ENCODE measurements around the gene SLC35F2.
A peak's percentile ranks its signal among the peaks of the same experiment; 100 is the strongest.

SLC35F2 gene

DNA sequence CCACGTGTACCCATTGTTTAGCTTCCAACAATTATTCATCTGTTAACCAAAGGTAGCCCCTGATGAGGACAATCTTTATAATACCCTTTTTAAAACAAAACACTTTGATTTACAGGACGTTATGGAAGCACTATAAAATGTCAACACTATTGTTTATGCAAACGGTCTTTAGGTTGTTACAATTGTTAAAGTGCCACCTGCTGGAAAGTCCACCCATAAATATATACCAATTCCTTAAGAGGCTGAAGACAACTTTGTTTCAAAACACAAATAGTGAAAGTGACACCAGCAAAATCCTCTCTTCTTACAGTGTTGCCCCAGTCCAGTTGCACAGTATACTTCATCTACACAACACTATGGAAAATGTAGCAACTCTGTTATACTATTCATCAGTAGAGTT, 77.8 kb downstream of the SLC35F2 start:
- H2BK120ac ChIP-seq (ENCODE audit: insufficient read depth, low read length, poor library complexity) = no peak overlapping the region
- H3K9me3 ChIP-seq (ENCODE audit: insufficient read depth, low read depth, low read length) = no peaks in the 10 kb centered on the region
- no peaks in the 10 kb centered on the region for H3K79me1 ChIP-seq (ENCODE audit: low read length)
- H4K91ac ChIP-seq (ENCODE audit: low read depth, low read length) = no peak overlapping the region
- no CpG with 5 or more reads among the region's 3 CpGs for WGBS (ENCODE audit: extremely low coverage, insufficient coverage, insufficient read length)
- peak in 1 of 2 donors; percentile 12 for DNase-seq
- no peak overlapping the region for H3K9ac ChIP-seq (ENCODE audit: low read length)
- no peak overlapping the region for H4K8ac ChIP-seq (ENCODE audit: low read depth, low read length)
- no peak overlapping the region for H3K18ac ChIP-seq (ENCODE audit: low read length)
- H3K36me3 ChIP-seq (ENCODE audit: control insufficient read depth in 1 of 2, insufficient read depth in 2 of 2, low read length in 2 of 2) = no peaks in the 10 kb centered on the region
- no peak overlapping the region for H2BK12ac ChIP-seq (ENCODE audit: low read length)
- H3K4ac ChIP-seq (ENCODE audit: low read depth, low read length) = no peak overlapping the region
- no peak overlapping the region for H2BK5ac ChIP-seq (ENCODE audit: low read depth, low read length, poor library complexity)
- no peaks in the 10 kb centered on the region for H3K79me2 ChIP-seq (ENCODE audit: control insufficient read depth, insufficient read depth, low read length, poor library complexity)
- peak overlapping the region; percentile 52 for H3K27ac ChIP-seq (ENCODE audit: low read depth, low read length)
- no peak overlapping the region for H3K14ac ChIP-seq (ENCODE audit: low read length)
- no peak overlapping the region for H3K4me2 ChIP-seq (ENCODE audit: low read length)
- no peak overlapping the region for H4K12ac ChIP-seq (ENCODE audit: low read depth, low read length)
- no peak overlapping the region for H3K4me3 ChIP-seq (ENCODE audit: low read depth, low read length)
- H2AK5ac ChIP-seq (ENCODE audit: low read length) = no peak overlapping the region
- H2AFZ ChIP-seq (ENCODE audit: insufficient read depth, low read length, poor library complexity) = no peak overlapping the region
- no peak overlapping the region for H3K23ac ChIP-seq (ENCODE audit: low read length)
- no peaks in the 10 kb centered on the region for H3K27me3 ChIP-seq (ENCODE audit: insufficient read depth, low read length)
- H3K4me1 ChIP-seq (ENCODE audit: control insufficient read depth in 1 of 2, insufficient read depth in 2 of 2, low read length in 2 of 2) = peaks cover 2% of the 10 kb centered on the region in 2 experiments

DNA sequence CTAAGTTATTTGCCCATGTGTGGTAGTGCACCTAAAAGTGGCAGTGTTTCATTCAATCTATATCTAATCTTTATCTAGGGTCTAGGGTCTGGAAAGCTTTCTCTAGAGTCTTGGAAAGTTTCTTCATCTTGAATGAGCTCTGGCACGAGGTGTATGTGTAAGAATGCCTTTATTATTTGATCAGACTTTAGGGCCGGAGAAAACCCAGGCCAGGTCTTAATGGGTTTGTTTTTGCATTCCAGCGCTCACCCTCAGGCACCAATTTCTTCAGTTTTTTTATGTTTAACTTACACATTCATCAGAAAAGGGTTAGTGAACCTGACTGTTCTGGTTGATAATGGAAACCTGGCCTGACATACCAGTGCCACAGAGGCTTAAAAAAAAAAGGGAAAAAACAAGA, 78.5 kb downstream of the SLC35F2 start:
- no peak overlapping the region for H3K14ac ChIP-seq (ENCODE audit: low read length)
- peak overlapping the region; percentile 76 for H3K27ac ChIP-seq (ENCODE audit: low read depth, low read length)
- no peaks in the 10 kb centered on the region for H3K27me3 ChIP-seq (ENCODE audit: insufficient read depth, low read length)
- no peak overlapping the region for H4K8ac ChIP-seq (ENCODE audit: low read depth, low read length)
- H3K23ac ChIP-seq (ENCODE audit: low read length) = no peak overlapping the region
- H3K36me3 ChIP-seq (ENCODE audit: control insufficient read depth in 1 of 2, insufficient read depth in 2 of 2, low read length in 2 of 2) = no peaks in the 10 kb centered on the region
- no peak overlapping the region for H2AK5ac ChIP-seq (ENCODE audit: low read length)
- no peak overlapping the region for H2BK120ac ChIP-seq (ENCODE audit: insufficient read depth, low read length, poor library complexity)
- no peak overlapping the region for H2BK12ac ChIP-seq (ENCODE audit: low read length)
- no peak overlapping the region for H3K4me2 ChIP-seq (ENCODE audit: low read length)
- no peaks in the 10 kb centered on the region for H3K9me3 ChIP-seq (ENCODE audit: insufficient read depth, low read depth, low read length)
- no CpG with 5 or more reads among the region's 3 CpGs for WGBS (ENCODE audit: extremely low coverage, insufficient coverage, insufficient read length)
- peak; percentile 84 for DNase-seq
- no peak overlapping the region for H4K12ac ChIP-seq (ENCODE audit: low read depth, low read length)
- H3K4me3 ChIP-seq (ENCODE audit: low read depth, low read length) = no peak overlapping the region
- peaks cover 0 to 2% of the 10 kb centered on the region in 2 experiments for H3K4me1 ChIP-seq (ENCODE audit: control insufficient read depth in 1 of 2, insufficient read depth in 2 of 2, low read length in 2 of 2)
- no peak overlapping the region for H4K91ac ChIP-seq (ENCODE audit: low read depth, low read length)
- H3K9ac ChIP-seq (ENCODE audit: low read length) = no peak overlapping the region
- no peak overlapping the region for H3K4ac ChIP-seq (ENCODE audit: low read depth, low read length)
- no peak overlapping the region for H3K18ac ChIP-seq (ENCODE audit: low read length)
- no peaks in the 10 kb centered on the region for H3K79me1 ChIP-seq (ENCODE audit: low read length)
- H3K79me2 ChIP-seq (ENCODE audit: control insufficient read depth, insufficient read depth, low read length, poor library complexity) = no peaks in the 10 kb centered on the region
- H2AFZ ChIP-seq (ENCODE audit: insufficient read depth, low read length, poor library complexity) = no peak overlapping the region
- no peak overlapping the region for H2BK5ac ChIP-seq (ENCODE audit: low read depth, low read length, poor library complexity)

DNA sequence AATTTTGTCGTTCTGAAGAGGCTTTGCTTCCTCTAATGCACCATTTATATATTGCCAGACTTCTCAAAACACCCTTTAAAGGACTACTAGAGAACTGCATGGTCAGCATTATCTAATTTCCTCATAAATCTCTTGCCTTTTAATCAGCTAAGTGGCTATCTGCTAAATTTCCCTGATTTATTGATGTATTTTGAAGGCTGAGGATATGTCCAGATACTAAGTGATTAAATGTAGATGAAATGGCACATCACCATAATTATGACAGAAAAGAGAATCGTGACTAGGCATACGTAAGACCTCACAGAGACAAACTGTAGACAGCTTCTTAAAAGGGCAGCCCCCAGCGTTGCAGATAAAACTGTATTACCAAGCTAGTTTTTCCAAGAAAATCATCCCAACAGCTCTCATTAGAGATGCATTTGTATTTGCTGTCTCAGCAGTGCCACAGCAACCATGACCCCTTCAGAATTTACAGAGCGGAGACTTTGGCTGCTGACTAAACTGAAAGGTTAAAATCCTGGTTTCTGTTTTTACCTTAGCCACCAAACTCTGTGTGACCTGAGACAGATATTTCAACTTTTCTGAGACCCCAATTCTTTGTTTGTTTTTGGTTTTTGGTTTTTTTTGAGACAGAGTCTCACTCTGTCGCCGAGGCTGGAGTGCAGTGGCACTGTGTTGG, 79.6 kb downstream of the SLC35F2 start:
- Histone ChIP-seq H3K27me3 (ENCODE audit: insufficient read depth, low read length) (no peaks in the 10 kb centered on the region), H3K27ac (ENCODE audit: low read depth, low read length) (no peak overlapping the region), H3K18ac (ENCODE audit: low read length) (no peak overlapping the region), H2AFZ (ENCODE audit: insufficient read depth, low read length, poor library complexity) (no peak overlapping the region), H2BK5ac (ENCODE audit: low read depth, low read length, poor library complexity) (no peak overlapping the region), H4K91ac (ENCODE audit: low read depth, low read length) (peak overlapping the region; percentile 5), H3K79me2 (ENCODE audit: control insufficient read depth, insufficient read depth, low read length, poor library complexity) (no peaks in the 10 kb centered on the region), H3K23ac (ENCODE audit: low read length) (no peak overlapping the region), H3K4ac (ENCODE audit: low read depth, low read length) (no peak overlapping the region), H4K8ac (ENCODE audit: low read depth, low read length) (no peak overlapping the region), H3K36me3 (ENCODE audit: control insufficient read depth in 1 of 2, insufficient read depth in 2 of 2, low read length in 2 of 2) (no peaks in the 10 kb centered on the region), H3K9me3 (ENCODE audit: insufficient read depth, low read depth, low read length) (no peaks in the 10 kb centered on the region), H3K79me1 (ENCODE audit: low read length) (no peaks in the 10 kb centered on the region), H3K14ac (ENCODE audit: low read length) (no peak overlapping the region), H2AK5ac (ENCODE audit: low read length) (no peak overlapping the region), H3K4me2 (ENCODE audit: low read length) (no peak overlapping the region), H3K4me1 (ENCODE audit: control insufficient read depth in 1 of 2, insufficient read depth in 2 of 2, low read length in 2 of 2) (peaks cover 0 to 2% of the 10 kb centered on the region in 2 experiments), H2BK120ac (ENCODE audit: insufficient read depth, low read length, poor library complexity) (peak overlapping the region; percentile 58), H3K9ac (ENCODE audit: low read length) (no peak overlapping the region), H3K4me3 (ENCODE audit: low read depth, low read length) (no peak overlapping the region), H4K12ac (ENCODE audit: low read depth, low read length) (no peak overlapping the region), H2BK12ac (ENCODE audit: low read length) (no peak overlapping the region)
- no CpG with 5 or more reads among the region's 7 CpGs for WGBS (ENCODE audit: extremely low coverage, insufficient coverage, insufficient read length)
- DNase-seq = no peak

DNA sequence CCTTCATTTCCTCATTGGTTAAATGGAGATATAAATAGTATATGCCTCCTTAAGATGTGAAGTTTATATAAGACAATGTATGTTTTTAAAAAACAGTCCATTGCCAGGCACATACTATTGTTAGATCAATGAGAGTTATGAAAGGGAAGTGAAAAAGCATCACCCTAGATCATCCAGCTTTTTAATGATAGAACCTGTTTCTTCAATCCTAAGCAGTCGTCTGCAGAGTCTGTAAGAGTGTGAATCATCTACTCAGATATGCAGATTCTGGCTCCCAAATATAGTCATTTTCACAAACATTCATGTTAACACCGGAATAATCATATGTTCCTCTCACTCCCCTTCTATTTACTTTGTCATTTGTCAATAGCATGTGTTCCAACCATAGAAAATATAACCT, 81.5 kb downstream of the SLC35F2 start:
- H2AFZ ChIP-seq (ENCODE audit: insufficient read depth, low read length, poor library complexity) = no peak overlapping the region
- no peak overlapping the region for H2BK120ac ChIP-seq (ENCODE audit: insufficient read depth, low read length, poor library complexity)
- H3K4me3 ChIP-seq (ENCODE audit: low read depth, low read length) = no peak overlapping the region
- no peaks in the 10 kb centered on the region for H3K9me3 ChIP-seq (ENCODE audit: insufficient read depth, low read depth, low read length)
- no peak overlapping the region for H2BK5ac ChIP-seq (ENCODE audit: low read depth, low read length, poor library complexity)
- no peak overlapping the region for H3K23ac ChIP-seq (ENCODE audit: low read length)
- no CpG with 5 or more reads among the region's 2 CpGs for WGBS (ENCODE audit: extremely low coverage, insufficient coverage, insufficient read length)
- no peak overlapping the region for H3K14ac ChIP-seq (ENCODE audit: low read length)
- H4K91ac ChIP-seq (ENCODE audit: low read depth, low read length) = no peak overlapping the region
- no peak overlapping the region for H2BK12ac ChIP-seq (ENCODE audit: low read length)
- no peak overlapping the region for H3K4me2 ChIP-seq (ENCODE audit: low read length)
- no peak for DNase-seq
- H3K4me1 ChIP-seq (ENCODE audit: control insufficient read depth in 1 of 2, insufficient read depth in 2 of 2, low read length in 2 of 2) = peaks cover 0 to 2% of the 10 kb centered on the region in 2 experiments
- no peaks in the 10 kb centered on the region for H3K79me2 ChIP-seq (ENCODE audit: control insufficient read depth, insufficient read depth, low read length, poor library complexity)
- H3K36me3 ChIP-seq (ENCODE audit: control insufficient read depth in 1 of 2, insufficient read depth in 2 of 2, low read length in 2 of 2) = no peaks in the 10 kb centered on the region
- no peak overlapping the region for H3K4ac ChIP-seq (ENCODE audit: low read depth, low read length)
- H3K27ac ChIP-seq (ENCODE audit: low read depth, low read length) = no peak overlapping the region
- H4K12ac ChIP-seq (ENCODE audit: low read depth, low read length) = no peak overlapping the region
- H2AK5ac ChIP-seq (ENCODE audit: low read length) = no peak overlapping the region
- H3K79me1 ChIP-seq (ENCODE audit: low read length) = no peaks in the 10 kb centered on the region
- no peak overlapping the region for H3K9ac ChIP-seq (ENCODE audit: low read length)
- no peak overlapping the region for H4K8ac ChIP-seq (ENCODE audit: low read depth, low read length)
- H3K18ac ChIP-seq (ENCODE audit: low read length) = no peak overlapping the region
- H3K27me3 ChIP-seq (ENCODE audit: insufficient read depth, low read length) = no peaks in the 10 kb centered on the region
